Heart left ventricle (tissue), 16 donors: ENCODE results near the gene KIR3DL3. TPM values are rescaled to one million over a fixed set of nuclear protein-coding genes. Genes with fewer than 3 reads are reported as not detected.
"Not testable (repeated sequence)": the region's sequence is repeated elsewhere in the genome, so short reads cannot be mapped to it uniquely, and the experiment has no call there.

ENCODE experiments used
- ATAC-seq, 4 donors: fragments of 200-7000 bp; cut with Tn5 transposase; one replicate each; pipeline ENCODE4 v1.9.1; 2020 to 2022; ENCODE audit warnings: moderate library complexity in 4 of 4, mild to moderate bottlenecking in 3 of 4, moderate number of reproducible peaks in 1 of 4
- DNase-seq, 5 donors: peaks; one replicate each; pipeline ENCODE4 v3.0.0-alpha.2; 2020
- H3K27ac ChIP-seq, 12 donors: fragments of 200-600 bp; sonication (generic) in 4 of 12; one replicate each; pipeline versions ENCODE4 v1.5.0 to v1.8.0; 2016 to 2022; ENCODE audit warnings: mild to moderate bottlenecking in 2 of 12
- H3K27me3 ChIP-seq, 9 donors: fragments of 200-600 bp; sonication (generic) in 2 of 9; one replicate each; pipeline versions ENCODE4 v1.5.1 to v1.8.0; 2016 to 2022; ENCODE audit warnings: mild to moderate bottlenecking in 3 of 9
- H3K36me3 ChIP-seq, 9 donors: fragments of 200-600 bp; sonication (generic) in 2 of 9; one replicate each; pipeline versions ENCODE4 v1.5.0 to v1.8.0; 2018 to 2022; ENCODE audit warnings: mild to moderate bottlenecking in 2 of 9
- H3K4me1 ChIP-seq, 12 donors: fragments of 200-600 bp; sonication (generic) in 4 of 12; one replicate each; pipeline versions ENCODE4 v1.5.0 to v1.8.0; 2016 to 2022; ENCODE audit warnings: mild to moderate bottlenecking in 3 of 12
- H3K4me3 ChIP-seq, 12 donors: fragments of 200-600 bp; sonication (generic) in 4 of 12; one replicate each; pipeline versions ENCODE4 v1.5.0 to v1.8.0; 2017 to 2022; ENCODE audit warnings: mild to moderate bottlenecking in 9 of 12, moderate library complexity in 4 of 12
- H3K9me3 ChIP-seq, 12 donors: fragments of 200-600 bp; sonication (generic) in 4 of 12; one replicate each; pipeline versions ENCODE4 v1.5.0 to v1.8.0; 2016 to 2022; ENCODE audit warnings: mild to moderate bottlenecking in 1 of 12
- WGBS, 4 donors: extraction: QIAGEN DNeasy Blood & Tissue Kit in 2 of 4; methylation state at CpG; one replicate each; pipeline versions ENCODE4 v1.1.5 to v1.1.7; 2013 to 2018; 5-methylcytosine and 5-hydroxymethylcytosine counted together
- intact Hi-C, 10 donors: fragments of 100-400 bp; cut with DNase I; formaldehyde crosslinking; loops; one replicate each; pipeline versions ENCODE4 v1.11.1 to v1.14.2; 2022
- polyA plus RNA-seq, 2 donors: library from polyadenylated mRNA; stranded (reverse); fragments of 200-250 nt; gene quantifications; one replicate each; pipeline ENCODE4 v1.2.3, GENCODE V29; 2013
- total RNA-seq, 9 donors: library from RNA; depleted of rRNA in 2 of 9; stranded (reverse); fragments of >200 nt in 2 of 9; fragmentation: NEBNext Ultra II Directional in 3 of 9; extraction: Animal tissue kit (Norgen Biotek cat#: 25700) in 3 of 9; gene quantifications; one replicate each; pipeline versions ENCODE4 v1.1.0 to v1.2.4, GENCODE V29; 2016 to 2023
- donor health status: ischemic (EF 13 %, LVEDD 7.1; RV severe dilation, severe dysfunction).
- donor health status: healthy with polysubstance abuse.
- donor health status: DM: no; HTN: yes; CAD: no.
- donor health status: DM: no; HTN: no; CAD: no.
- donor health status: ischemic (EF 25% LVEDD 6.9; RV normal size, moderate dysfunction).
- donor health status: ischemic (EF 25% LVEDD 5.7; RV mildly dilated, moderate dysfunction).
- donor health status: healthy.
- donor health status: DM: yes; HTN: yes; CAD: no.
- donor health status: ischemic (EF 35%, LVEDD 5.7; RV mildly dilated, moderate dysfunction).
- donor health status: nonischemic (EF 11% LVEDD 7.7; RV severe dilation, severe dysfunction).
- donor health status: DM: yes; HTN: yes; CAD: no.
- donor health status: PGD.
- donor health status: ischemic (EF 29% LVEDD 5.4; RV normal size, mild dysfunction).
- donor health status: nonischemic (EF 23%, LVEDD 6.1; RV moderate dilation, normal function).

KIR3DL3 gene
- total and polyA plus RNA-seq, 11 donors, result not detected

GRCh38 chr19:54750276-54750675 lies 26.0 kb downstream of the KIR3DL3 start:
- H3K9me3 ChIP-seq, H3K4me3 ChIP-seq, ATAC-seq, H3K36me3 ChIP-seq, H3K27ac ChIP-seq, H3K27me3 ChIP-seq, H3K4me1 ChIP-seq, DNase-seq, intact Hi-C loops: not testable (repeated sequence)
- 34 to 58% (median 42%) methylated on average over 5 to 6 of the region's 6 CpGs for WGBS, 4 donors

DNA sequence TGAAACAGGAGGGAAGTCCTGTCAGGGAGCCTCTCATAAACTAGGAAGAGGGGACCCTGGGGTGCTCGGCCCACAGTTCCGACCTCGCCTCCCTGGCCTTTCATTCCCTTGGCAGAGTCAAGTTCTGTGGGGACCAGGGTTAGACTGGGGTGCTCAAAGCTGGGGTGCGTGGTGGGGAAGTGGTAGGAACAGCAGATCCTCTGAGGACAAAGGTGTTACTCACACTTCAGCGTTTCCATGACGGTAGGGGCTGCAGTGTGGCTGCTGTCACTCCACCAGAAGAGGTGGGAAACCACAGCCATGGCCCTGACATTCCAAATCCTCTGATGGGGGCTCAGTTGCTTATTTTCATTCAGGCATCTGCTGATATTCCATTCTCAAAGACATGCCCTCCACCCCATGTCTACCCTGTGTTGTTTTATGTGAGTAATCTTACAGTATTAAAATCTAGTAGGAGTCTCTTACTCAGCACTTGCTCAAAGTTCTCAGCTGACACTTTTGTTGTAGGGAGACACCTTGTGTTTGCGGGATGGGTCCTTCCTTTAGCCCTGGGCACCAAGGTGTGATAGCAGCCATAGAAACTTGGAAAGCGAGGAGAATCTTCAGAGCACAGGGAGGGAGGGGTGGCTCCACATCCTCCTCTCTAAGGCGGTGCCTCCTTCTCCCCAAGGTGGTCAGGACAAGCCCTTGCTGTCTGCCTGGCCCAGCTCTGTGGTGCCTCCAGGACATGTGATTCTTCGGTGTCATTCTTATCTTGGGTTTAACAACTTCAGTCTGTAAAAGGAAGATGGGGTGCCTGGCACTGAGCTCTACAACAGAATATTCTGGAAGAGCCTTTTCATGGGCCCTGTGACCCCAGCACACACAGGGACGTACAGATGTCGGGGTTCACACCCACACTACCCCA lies 32.2 kb downstream of the KIR3DL3 start:
- WGBS, 4 donors, result 63 to 80% (median 69%) methylated on average over 10 to 11 of the region's 12 CpGs
- H3K4me3 ChIP-seq, H3K27me3 ChIP-seq, H3K9me3 ChIP-seq, H3K4me1 ChIP-seq, H3K27ac ChIP-seq, DNase-seq, intact Hi-C loops, ATAC-seq, H3K36me3 ChIP-seq: not testable (repeated sequence)

- ATAC-seq, H3K4me3 ChIP-seq: not testable (repeated sequence)
- 49 to 62% (median 56%) methylated on average over 6 of the region's 6 CpGs for WGBS, 4 donors
These were observed 34.3 kb downstream of the KIR3DL3 start for GRCh38 chr19:54758577-54758976.

DNA sequence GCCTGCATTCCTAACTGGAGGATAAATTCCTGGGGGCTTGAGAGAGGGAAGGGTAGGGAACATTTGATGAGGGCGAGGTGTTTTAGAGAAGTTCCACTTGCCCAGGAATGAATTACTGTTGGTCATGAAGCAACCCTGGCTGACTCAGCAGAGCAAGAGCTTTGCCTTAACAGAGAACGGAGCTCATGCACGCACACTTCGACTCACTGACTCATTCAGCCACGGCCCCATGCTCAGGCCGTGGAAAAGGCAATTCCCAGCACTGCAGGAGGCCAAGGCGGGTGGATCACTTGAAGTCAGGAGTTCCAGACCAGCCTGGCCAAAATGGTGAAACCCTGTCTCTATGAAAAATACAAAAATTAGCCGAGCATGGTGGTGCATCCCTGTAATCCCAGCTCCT lies 40.0 kb downstream of the KIR3DL3 start:
- H3K27ac ChIP-seq, H3K36me3 ChIP-seq, H3K4me3 ChIP-seq, H3K9me3 ChIP-seq, ATAC-seq, H3K4me1 ChIP-seq, H3K27me3 ChIP-seq, DNase-seq, intact Hi-C loops: not testable (repeated sequence)
- 61 to 69% (median 64%) methylated on average over 8 of the region's 8 CpGs for WGBS, 4 donors

More at GRCh38 chr19:54758577-54758976, 34.3 kb downstream of the KIR3DL3 start:
- DNase-seq, H3K9me3 ChIP-seq, H3K27me3 ChIP-seq, intact Hi-C loops, H3K27ac ChIP-seq, H3K36me3 ChIP-seq, H3K4me1 ChIP-seq: not testable (repeated sequence)

DNA sequence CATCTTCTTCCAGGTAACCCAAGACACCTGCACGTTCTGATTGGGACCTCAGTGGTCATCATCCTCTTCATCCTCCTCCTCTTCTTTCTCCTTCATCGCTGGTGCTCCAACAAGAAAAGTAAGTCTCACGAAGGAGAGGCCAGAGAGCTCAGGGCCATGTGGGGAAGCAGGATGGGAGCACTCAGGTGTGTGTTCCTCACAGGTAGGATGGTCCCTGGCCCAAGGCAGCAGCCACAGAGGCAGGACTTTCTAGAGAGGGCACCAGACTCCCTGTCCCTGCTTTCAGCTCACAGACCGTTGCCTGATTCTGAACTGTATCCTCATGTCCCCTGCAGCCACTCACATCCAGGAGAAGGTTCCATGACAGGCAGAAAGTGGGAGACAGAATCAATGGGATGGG lies 42.2 kb downstream of the KIR3DL3 start:
- H3K27me3 ChIP-seq, intact Hi-C loops, H3K9me3 ChIP-seq, ATAC-seq, H3K4me3 ChIP-seq, DNase-seq, H3K4me1 ChIP-seq, H3K27ac ChIP-seq, H3K36me3 ChIP-seq: not testable (repeated sequence)
- WGBS, 4 donors, result 43 to 81% (median 65%) methylated on average over 3 to 4 of the region's 4 CpGs

DNA sequence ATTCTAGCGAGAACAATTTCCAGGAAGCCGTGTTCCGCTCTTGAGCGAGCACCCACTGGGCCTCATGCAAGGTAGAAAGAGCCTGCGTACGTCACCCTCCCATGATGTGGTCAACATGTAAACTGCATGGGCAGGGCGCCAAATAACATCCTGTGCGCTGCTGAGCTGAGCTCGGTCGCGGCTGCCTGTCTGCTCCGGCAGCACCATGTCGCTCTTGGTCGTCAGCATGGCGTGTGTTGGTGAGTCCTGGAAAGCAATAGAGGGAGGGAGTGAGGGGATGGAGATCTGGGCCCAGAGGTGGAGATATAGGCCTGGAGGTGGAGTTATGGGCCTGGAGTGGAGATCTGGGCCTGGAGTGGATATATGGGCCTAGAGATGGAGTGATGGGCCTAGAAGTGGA lies 45.4 kb downstream of the KIR3DL3 start, which contains the start of gene KIR2DL1:
Gene KIR2DL1, plus strand, starts transcription at position 148 of the 400 bp plus-strand sequence. Its CDS starts 58 bp downstream, at position 206.
- H3K36me3 ChIP-seq, H3K27ac ChIP-seq, H3K4me3 ChIP-seq, ATAC-seq, H3K4me1 ChIP-seq, H3K9me3 ChIP-seq, DNase-seq, H3K27me3 ChIP-seq: not testable (repeated sequence)
- 90 to 95% (median 91%) methylated on average over 15 of the region's 15 CpGs for WGBS, 4 donors
- intact Hi-C loops, result loop anchor here in 2 of 10 donors (5.0 kb wide), 1 partner anchor 78 kb away; no protein-coding TSS in a partner anchor

DNA sequence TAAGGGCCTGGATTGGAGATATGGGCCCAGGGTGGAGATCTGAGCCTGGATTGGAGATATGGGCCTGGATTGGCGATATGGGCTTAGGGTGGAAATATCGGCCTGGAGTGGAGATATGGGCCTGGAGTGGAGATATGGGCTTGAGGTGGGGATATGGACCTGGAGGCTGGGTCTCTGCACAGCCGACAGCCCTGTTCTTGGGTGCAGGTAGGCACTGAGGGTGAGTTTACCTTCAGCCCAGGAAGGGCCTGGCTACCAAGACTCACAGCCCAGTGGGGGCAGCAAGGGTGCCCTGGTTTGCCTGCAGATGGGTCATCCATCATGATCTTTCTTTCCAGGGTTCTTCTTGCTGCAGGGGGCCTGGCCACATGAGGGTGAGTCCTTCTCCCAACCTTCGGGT lies 46.3 kb downstream of the KIR3DL3 start:
- H3K27me3 ChIP-seq, H3K27ac ChIP-seq, DNase-seq, H3K4me3 ChIP-seq, H3K4me1 ChIP-seq, H3K36me3 ChIP-seq, H3K9me3 ChIP-seq, ATAC-seq: not testable (repeated sequence)
- WGBS, 4 donors, result 64 to 86% (median 77%) methylated on average over 4 of the region's 4 CpGs
- intact Hi-C loops, result loop anchor here in 2 of 10 donors (5.0 kb wide), 1 partner anchor 77 kb away; no protein-coding TSS in a partner anchor

DNA sequence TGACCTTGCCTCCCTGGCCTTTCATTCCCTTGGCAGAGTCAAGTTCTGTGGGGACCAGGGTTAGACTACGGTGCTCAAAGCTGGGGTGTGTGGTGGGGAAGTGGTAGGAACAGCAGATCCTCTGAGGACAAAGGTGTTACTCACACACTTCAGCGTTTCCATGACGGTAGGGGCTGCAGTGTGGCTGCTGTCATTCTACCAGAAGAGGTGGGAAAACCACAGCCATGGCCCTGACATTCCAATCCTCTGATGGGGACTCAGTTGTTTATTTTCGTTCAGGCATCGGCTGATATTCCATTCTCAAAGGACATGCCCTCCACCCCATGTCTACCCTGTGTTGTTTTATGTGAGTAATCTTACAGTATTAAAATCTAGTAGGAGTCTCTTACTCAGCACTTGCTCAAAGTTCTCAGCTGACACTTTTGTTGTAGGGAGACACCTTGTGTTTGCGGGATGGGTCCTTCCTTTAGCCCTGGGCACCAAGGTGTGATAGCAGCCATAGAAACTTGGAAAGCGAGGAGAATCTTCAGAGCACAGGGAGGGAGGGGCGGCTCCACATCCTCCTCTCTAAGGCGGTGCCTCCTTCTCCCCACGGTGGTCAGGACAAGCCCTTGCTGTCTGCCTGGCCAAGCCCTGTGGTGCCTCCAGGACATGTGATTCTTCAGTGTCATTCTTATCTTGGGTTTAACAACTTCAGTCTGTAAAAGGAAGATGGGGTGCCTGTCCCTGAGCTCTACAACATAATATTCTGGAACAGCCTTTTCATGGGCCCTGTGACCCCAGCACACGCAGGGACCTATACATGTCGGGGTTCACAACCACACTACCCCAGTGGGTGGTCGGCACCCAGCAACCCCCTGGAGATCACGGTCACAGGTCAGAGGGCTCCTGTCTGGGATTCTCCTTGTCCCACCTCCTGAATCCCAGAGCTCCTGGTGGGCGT lies 47.0 kb downstream of the KIR3DL3 start:
- H3K4me3 ChIP-seq, DNase-seq, H3K9me3 ChIP-seq, H3K27me3 ChIP-seq, ATAC-seq, H3K4me1 ChIP-seq, H3K27ac ChIP-seq, H3K36me3 ChIP-seq: not testable (repeated sequence)
- 60 to 80% (median 68%) methylated on average over 11 to 14 of the region's 15 CpGs for WGBS, 4 donors
- intact Hi-C loops, result loop anchor here in 2 of 10 donors (5.0 kb wide), 1 partner anchor 76 kb away; no protein-coding TSS in a partner anchor

DNA sequence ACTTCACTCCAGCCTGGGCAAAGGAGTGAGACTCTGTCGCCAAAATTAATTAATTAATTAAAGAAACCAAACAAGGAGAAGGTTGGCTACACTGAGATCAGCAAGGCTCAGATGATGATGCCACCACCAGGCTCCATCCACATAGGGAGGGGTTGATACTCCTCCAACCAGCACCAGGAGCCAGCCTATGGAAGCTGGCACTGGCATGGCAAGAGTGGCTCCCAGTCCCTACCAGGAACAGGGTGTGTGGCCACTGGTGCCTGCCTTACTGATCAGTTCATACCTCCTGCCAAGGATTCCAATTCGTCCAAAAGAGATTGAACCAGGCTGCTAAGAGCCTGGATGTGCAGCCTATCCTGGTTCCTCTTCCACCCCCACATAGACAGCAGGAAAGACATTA lies 48.4 kb downstream of the KIR3DL3 start:
- not testable (repeated sequence) for H3K27me3 ChIP-seq, DNase-seq, H3K36me3 ChIP-seq, H3K4me1 ChIP-seq, H3K4me3 ChIP-seq, ATAC-seq, H3K9me3 ChIP-seq, H3K27ac ChIP-seq
- WGBS, 4 donors, result 32 to 60% (median 37%) methylated on average over 2 of the region's 2 CpGs
- intact Hi-C loops, result loop anchor here in 2 of 10 donors (5.0 kb wide), 1 partner anchor 75 kb away; no protein-coding TSS in a partner anchor

- not testable (repeated sequence) for H3K27me3 ChIP-seq, DNase-seq
These were observed 51.0 kb downstream of the KIR3DL3 start for GRCh38 chr19:54775095-54775815.

More at GRCh38 chr19:54775095-54775815, 51.0 kb downstream of the KIR3DL3 start:
- intact Hi-C loops, ATAC-seq, H3K4me1 ChIP-seq, H3K36me3 ChIP-seq, H3K4me3 ChIP-seq, H3K9me3 ChIP-seq, H3K27ac ChIP-seq: not testable (repeated sequence)
- WGBS, 4 donors, result 64 to 75% (median 69%) methylated on average over 12 of the region's 12 CpGs
